B cell (primary cell): ENCODE measurements around the gene CYFIP1. TPM values are rescaled to one million over a fixed set of nuclear protein-coding genes. Genes with fewer than 3 reads are reported as not detected.

Experiments used
- ATAC-seq: fragments of 200-7000 bp; cut with Tn5 transposase; one replicate; pipeline ENCODE4 v1.10.0; 2021; ENCODE audit warnings: low read depth, mild to moderate bottlenecking, moderate number of reproducible peaks, moderate library complexity
- CTCF ChIA-PET: fragments of 350-600 bp; sonication (Branson Sonifier 250); formaldehyde crosslinking; loops from one replicate; lab custom pipeline; 2021; ENCODE audit warnings: antibody characterized with exemption, inconsistent platforms; lab: Charles Lee
- POLR2A ChIA-PET: fragments of 350-600 bp; sonication (Branson Sonifier 250); formaldehyde crosslinking; loops from one replicate; lab custom pipeline; 2021; ENCODE audit warnings: antibody characterized with exemption; lab: Charles Lee
- DNase-seq: peaks from one replicate; pipeline ENCODE4 v3.0.0; 2013
- H2AFZ ChIP-seq: 2 replicates; pipeline ENCODE4 v1.6.1; 2012; ENCODE audit warnings: mild to moderate bottlenecking, low read depth, low read length; ENCODE audit not compliant: insufficient read depth, poor library complexity, severe bottlenecking
- H3K27ac ChIP-seq, 2 donors: 1 replicate in 1 of 2; 2 replicates in 1 of 2; pipeline ENCODE4 v1.5.1; 2012 to 2013; ENCODE audit warnings: low read length in 2 of 2, mild to moderate bottlenecking in 2 of 2, moderate library complexity in 1 of 2
- H3K27me3 ChIP-seq, 4 experiments: fragments of 200-600 bp in 1 of 4; sonication (generic) in 1 of 4; replicated peaks in 1 of 4; 1 replicate in 2 of 4; 2 replicates in 2 of 4; pipeline versions ENCODE4 v1.6.1 to v1.7.0; 2013 to 2016; ENCODE audit warnings: low read length in 3 of 4, mild to moderate bottlenecking in 2 of 4, mixed read lengths in 1 of 4, moderate library complexity in 1 of 4; ENCODE audit not compliant: insufficient read depth in 4 of 4, control insufficient read depth in 3 of 4; ENCODE audit errors: control extremely low read depth in 1 of 4
- H3K36me3 ChIP-seq, 2 experiments: replicated peaks in 1 of 2; 1 replicate in 1 of 2; 2 replicates in 1 of 2; pipeline versions ENCODE4 v1.6.1 to v1.7.1; 2013; ENCODE audit warnings: low read length in 1 of 2; ENCODE audit not compliant: insufficient read depth in 2 of 2, control insufficient read depth in 1 of 2; ENCODE audit errors: control extremely low read depth in 1 of 2, extremely low read depth in 1 of 2
- H3K4me1 ChIP-seq, 2 donors: fragments of 200-600 bp in 1 of 2; sonication (generic) in 1 of 2; 1 replicate in 1 of 2; 2 replicates in 1 of 2; pipeline versions ENCODE4 v1.5.1 to v1.6.1; 2013 to 2017; ENCODE audit warnings: low read length in 2 of 2; ENCODE audit not compliant: control insufficient read depth in 2 of 2, insufficient read depth in 2 of 2
- H3K4me2 ChIP-seq: replicated peaks from 2 replicates; pipeline ENCODE3; 2012; ENCODE audit warnings: mild to moderate bottlenecking, low read depth, low read length; ENCODE audit not compliant: poor library complexity, severe bottlenecking
- H3K4me3 ChIP-seq, 5 experiments: fragments of 200-600 bp in 1 of 5; sonication (generic) in 1 of 5; 1 replicate in 3 of 5; 2 replicates in 2 of 5; pipeline versions ENCODE4 v1.5.1 to v1.7.0; 2011 to 2016; ENCODE audit warnings: low read length in 4 of 5, mild to moderate bottlenecking in 4 of 5, low read depth in 2 of 5, control low read depth in 1 of 5, moderate library complexity in 1 of 5; ENCODE audit not compliant: insufficient read depth in 1 of 5; ENCODE audit errors: control extremely low read depth in 1 of 5, extremely low read depth in 1 of 5
- H3K79me2 ChIP-seq: fragments of 200-600 bp; sonication (generic); one replicate; pipeline ENCODE4 v1.6.0; 2016; ENCODE audit warnings: low read length; ENCODE audit not compliant: control insufficient read depth, insufficient read depth
- H3K9ac ChIP-seq: fragments of 200-600 bp; sonication (generic); 2 replicates; pipeline ENCODE4 v1.6.1; 2017; ENCODE audit warnings: mild to moderate bottlenecking, low read length, moderate library complexity
- H3K9me3 ChIP-seq, 3 donors: one replicate each; pipeline versions ENCODE4 v1.6.1 to v1.7.1; 2013; ENCODE audit warnings: low read length in 2 of 3; ENCODE audit not compliant: control insufficient read depth in 2 of 3, insufficient read depth in 1 of 3; ENCODE audit errors: control extremely low read depth in 1 of 3
- H4K20me1 ChIP-seq: 2 replicates; pipeline ENCODE4 v1.6.0; 2012; ENCODE audit warnings: mild to moderate bottlenecking, low read length; ENCODE audit not compliant: insufficient read depth, control insufficient read depth, poor library complexity, severe bottlenecking
- H3K27ac Mint-ChIP-seq: one replicate; pipeline ENCODE4 v1.8.0; 2021; ENCODE audit warnings: mixed read lengths
- H3K27me3 Mint-ChIP-seq: one replicate; pipeline ENCODE4 v1.8.0; 2021; ENCODE audit warnings: mixed read lengths
- H3K4me1 Mint-ChIP-seq: one replicate; pipeline ENCODE4 v1.8.0; 2021; ENCODE audit warnings: mixed read lengths
- H3K4me3 Mint-ChIP-seq: one replicate; pipeline ENCODE4 v1.8.0; 2021; ENCODE audit warnings: mixed read lengths
- H3K9me3 Mint-ChIP-seq: one replicate; pipeline ENCODE4 v1.8.0; 2022; ENCODE audit warnings: mixed read lengths; ENCODE audit not compliant: insufficient read depth
- EZH2 ChIP-seq: IDR thresholded peaks from 2 replicates; pipeline ENCODE4 v1.6.1; 2012; ENCODE audit warnings: borderline replicate concordance, low read depth, mild to moderate bottlenecking, moderate library complexity, low read length; ENCODE audit not compliant: insufficient read depth, poor library complexity, severe bottlenecking
- WGBS: methylation state at CpG from one replicate; pipeline ENCODE4 v1.1.5; 2013; ENCODE audit warnings: missing lambda C conversion rate; ENCODE audit not compliant: insufficient coverage; 5-methylcytosine and 5-hydroxymethylcytosine counted together
- intact Hi-C: fragments of 100-400 bp; cut with micrococcal nuclease; formaldehyde crosslinking; loops from one replicate; pipeline ENCODE4 v1.10.0; 2022
- polyA plus RNA-seq: library from polyadenylated mRNA; depleted of rRNA; stranded (reverse); fragments of >200 nt; gene quantifications from 2 replicates; pipeline ENCODE4 v1.2.3, GENCODE V29; 2012
- total RNA-seq, 2 donors: library from RNA; stranded (reverse); fragments of 120-200 nt in 1 of 2; gene quantifications; 1 replicate in 1 of 2; 2 replicates in 1 of 2; pipeline versions ENCODE4 v1.2.3 to v1.2.4, GENCODE V29; 2013 to 2022
- TF ChIP-seq, protein P1 (sequence below): fragments of 200-600 bp; IDR thresholded peaks from one replicate; pipeline ENCODE4 v1.8.0; 2022; ENCODE audit warnings: antibody characterized with exemption, mild to moderate bottlenecking

Gene CYFIP1
- total and polyA plus RNA-seq, 2 donors (not counting 1 experiment from before 2014, with no cell fraction given), result 6.2 to 13.5 TPM

- intact Hi-C loops, result no loop called here
Measured at GRCh38 chr15:23022156-23022555, 42.0 kb upstream of the CYFIP1 start.

GRCh38 chr15:23014394-23015000, 34.3 kb upstream of the CYFIP1 start:
- Mint-ChIP-seq H3K9me3 (no peaks in the 10 kb centered on the region), H3K27me3 (no peaks in the 10 kb centered on the region), H3K4me3 (no peak overlapping the region), H3K27ac (no peak overlapping the region), H3K4me1 (no peaks in the 10 kb centered on the region)
- Histone ChIP-seq H3K4me3 (no peak overlapping the region), H3K27me3 (no peaks in the 10 kb centered on the region), H3K4me2 (no peak overlapping the region), H2AFZ (no peak overlapping the region), H3K4me1 (no peaks in the 10 kb centered on the region), H3K79me2 (no peaks in the 10 kb centered on the region), H3K9ac (no peak overlapping the region), H3K27ac (no peak overlapping the region), H3K36me3 (peaks cover 11 to 52% of the 10 kb centered on the region in 2 experiments), H4K20me1 (no peaks in the 10 kb centered on the region), H3K9me3 (no peaks in the 10 kb centered on the region)
- no peak for TF ChIP-seq EZH2
- DNase-seq (no peak), ATAC-seq (no peak)
- ChIA-PET POLR2A (no interaction called here), CTCF (interaction anchor here (0.6 kb wide), 1 partner anchor 10 kb away, joined by 5 read pairs; no protein-coding TSS in a partner anchor)
- WGBS, result 94% methylated on average over 3 of the region's 3 CpGs
- intact Hi-C loops, result no loop called here

More at GRCh38 chr15:23022156-23022555, 42.0 kb upstream of the CYFIP1 start:
- Mint-ChIP-seq H3K27ac (no peak overlapping the region), H3K27me3 (no peaks in the 10 kb centered on the region), H3K9me3 (no peaks in the 10 kb centered on the region), H3K4me3 (no peak overlapping the region), H3K4me1 (no peaks in the 10 kb centered on the region)
- DNase-seq (no peak), ATAC-seq (no peak)
- Histone ChIP-seq H2AFZ (no peak overlapping the region), H3K27me3 (no peaks in the 10 kb centered on the region), H3K36me3 (peaks cover 4 to 70% of the 10 kb centered on the region in 2 experiments), H3K79me2 (no peaks in the 10 kb centered on the region), H4K20me1 (no peaks in the 10 kb centered on the region), H3K4me1 (no peaks in the 10 kb centered on the region), H3K9ac (no peak overlapping the region), H3K9me3 (no peaks in the 10 kb centered on the region), H3K4me3 (no peak overlapping the region), H3K27ac (no peak overlapping the region), H3K4me2 (no peak overlapping the region)
- TF ChIP-seq, protein P1, sequence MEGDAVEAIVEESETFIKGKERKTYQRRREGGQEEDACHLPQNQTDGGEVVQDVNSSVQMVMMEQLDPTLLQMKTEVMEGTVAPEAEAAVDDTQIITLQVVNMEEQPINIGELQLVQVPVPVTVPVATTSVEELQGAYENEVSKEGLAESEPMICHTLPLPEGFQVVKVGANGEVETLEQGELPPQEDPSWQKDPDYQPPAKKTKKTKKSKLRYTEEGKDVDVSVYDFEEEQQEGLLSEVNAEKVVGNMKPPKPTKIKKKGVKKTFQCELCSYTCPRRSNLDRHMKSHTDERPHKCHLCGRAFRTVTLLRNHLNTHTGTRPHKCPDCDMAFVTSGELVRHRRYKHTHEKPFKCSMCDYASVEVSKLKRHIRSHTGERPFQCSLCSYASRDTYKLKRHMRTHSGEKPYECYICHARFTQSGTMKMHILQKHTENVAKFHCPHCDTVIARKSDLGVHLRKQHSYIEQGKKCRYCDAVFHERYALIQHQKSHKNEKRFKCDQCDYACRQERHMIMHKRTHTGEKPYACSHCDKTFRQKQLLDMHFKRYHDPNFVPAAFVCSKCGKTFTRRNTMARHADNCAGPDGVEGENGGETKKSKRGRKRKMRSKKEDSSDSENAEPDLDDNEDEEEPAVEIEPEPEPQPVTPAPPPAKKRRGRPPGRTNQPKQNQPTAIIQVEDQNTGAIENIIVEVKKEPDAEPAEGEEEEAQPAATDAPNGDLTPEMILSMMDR, result no peak
- no peak for TF ChIP-seq EZH2
- 100% methylated on average over 1 of the region's 2 CpGs for WGBS
- ChIA-PET POLR2A (no interaction called here), CTCF (no interaction called here)
